Fibroblast of peridontal ligament (primary cell): Measurements from ENCODE around the gene KBTBD2.
"Not testable (repeated sequence)": the region's sequence is repeated elsewhere in the genome, so short reads cannot be mapped to it uniquely, and the experiment has no call there.

ENCODE experiments used
- DNase-seq: peaks from one replicate; pipeline ENCODE4 v3.0.0-alpha.2; 2010; ENCODE audit errors: extremely low read depth

The KBTBD2 gene

GRCh38 chr7:32855837-32856775 is 35.5 kb downstream of the KBTBD2 start:
- DNase-seq: not testable (repeated sequence)

GRCh38 chr7:32850654-32851053 is 40.9 kb downstream of the KBTBD2 start:
- not testable (repeated sequence) for DNase-seq

GRCh38 chr7:32848655-32849054 is 42.9 kb downstream of the KBTBD2 start:
- not testable (repeated sequence) for DNase-seq

GRCh38 chr7:32846630-32847225 is 44.8 kb downstream of the KBTBD2 start:
- peak; percentile 60 for DNase-seq

- not testable (repeated sequence) for DNase-seq
Observed at GRCh38 chr7:32844748-32845147, 46.8 kb downstream of the KBTBD2 start.

GRCh38 chr7:32843763-32844162 is 47.8 kb downstream of the KBTBD2 start:
- not testable (repeated sequence) for DNase-seq

- not testable (repeated sequence) for DNase-seq
Observed at GRCh38 chr7:32839846-32840245, 51.7 kb downstream of the KBTBD2 start.

GRCh38 chr7:32828996-32829752 is 62.4 kb downstream of the KBTBD2 start:
- DNase-seq: not testable (repeated sequence)
